HG03575 (cell line): ENCODE data around the gene NDUFV3.
"Not testable (repeated sequence)": the region's sequence is repeated elsewhere in the genome, so short reads cannot be mapped to it uniquely, and the experiment has no call there.

ENCODE experiments used
- ATAC-seq: cut with Tn5 transposase; IDR thresholded peaks from one replicate; pipeline ENCODE4 v1.9.1; 2021; ENCODE audit not compliant: unreplicated experiment, insufficient number of reproducible peaks, low FRiP score; ENCODE audit errors: extremely low read depth

The NDUFV3 gene

GRCh38 chr21:42855171-42855936, 37.8 kb upstream of the NDUFV3 start:
- no peak for ATAC-seq

- no peak for ATAC-seq
These were observed 37.2 kb upstream of the NDUFV3 start for GRCh38 chr21:42855937-42856335.

- ATAC-seq = no peak
These were observed 35.9 kb upstream of the NDUFV3 start for GRCh38 chr21:42857216-42857615.

GRCh38 chr21:42858185-42858847, 34.8 kb upstream of the NDUFV3 start:
- no peak for ATAC-seq

DNA sequence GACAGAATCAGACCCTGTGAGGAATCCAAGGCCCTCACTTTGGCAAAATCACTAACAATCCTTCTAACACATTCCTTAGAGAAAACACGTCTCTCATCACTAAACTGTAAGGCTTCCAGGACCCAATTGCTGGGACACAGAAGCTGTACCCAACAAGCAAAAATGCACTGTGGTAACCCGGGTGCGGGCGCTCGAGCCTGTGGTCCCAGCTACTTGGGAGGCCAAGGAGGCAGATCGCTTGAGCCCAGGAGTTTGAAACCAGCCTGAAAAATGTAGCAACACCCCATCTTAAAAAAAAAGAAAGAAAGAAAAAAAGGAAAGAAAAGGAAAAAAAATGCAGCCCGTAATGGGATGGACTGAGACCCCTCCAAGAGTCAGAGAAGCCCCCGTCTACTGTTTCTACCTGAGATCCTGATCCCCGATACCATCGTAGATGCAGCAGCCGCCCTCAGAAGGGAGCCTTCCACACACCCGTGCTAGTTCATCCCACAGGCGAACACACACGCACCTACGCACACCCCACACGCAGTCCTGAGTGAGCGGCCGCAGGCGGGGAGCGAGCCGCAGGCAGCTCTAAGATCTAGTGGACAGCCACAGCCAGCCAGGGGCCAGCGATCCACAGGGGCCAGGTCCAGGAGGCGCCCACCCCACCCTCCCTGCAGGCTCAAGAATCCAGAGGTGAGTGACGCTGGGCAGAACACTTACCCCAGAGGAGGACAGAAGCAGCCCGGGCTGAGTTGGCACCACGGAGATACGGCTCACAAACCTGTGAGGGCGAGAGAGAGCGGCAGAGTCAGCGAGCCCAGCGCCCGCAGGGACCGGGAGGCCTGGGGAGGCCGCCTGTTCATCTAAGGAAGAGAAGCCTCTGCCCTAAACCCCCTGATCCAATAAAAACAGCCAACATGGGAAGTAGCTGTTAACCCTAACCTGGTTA, 33.9 kb upstream of the NDUFV3 start:
- no peak for ATAC-seq

DNA sequence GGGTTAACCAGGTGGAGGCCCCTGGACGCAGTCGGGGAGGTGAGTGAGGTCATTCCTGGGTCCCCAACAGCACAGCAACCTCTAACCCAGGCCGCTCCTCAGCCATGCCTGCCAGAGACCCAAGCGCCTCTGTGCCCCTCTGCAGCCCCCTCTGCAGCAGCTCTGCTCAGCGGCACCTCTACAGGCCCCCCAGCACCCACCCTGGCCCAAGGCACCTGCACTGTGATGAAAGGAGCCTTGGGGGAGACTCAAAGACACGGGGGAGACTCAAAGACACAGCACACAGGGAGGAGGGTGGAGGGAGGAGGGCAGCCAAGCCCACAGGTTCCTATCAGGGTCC, 33.2 kb upstream of the NDUFV3 start:
- no peak for ATAC-seq

GRCh38 chr21:42860345-42860744, 32.8 kb upstream of the NDUFV3 start:
- no peak for ATAC-seq

DNA sequence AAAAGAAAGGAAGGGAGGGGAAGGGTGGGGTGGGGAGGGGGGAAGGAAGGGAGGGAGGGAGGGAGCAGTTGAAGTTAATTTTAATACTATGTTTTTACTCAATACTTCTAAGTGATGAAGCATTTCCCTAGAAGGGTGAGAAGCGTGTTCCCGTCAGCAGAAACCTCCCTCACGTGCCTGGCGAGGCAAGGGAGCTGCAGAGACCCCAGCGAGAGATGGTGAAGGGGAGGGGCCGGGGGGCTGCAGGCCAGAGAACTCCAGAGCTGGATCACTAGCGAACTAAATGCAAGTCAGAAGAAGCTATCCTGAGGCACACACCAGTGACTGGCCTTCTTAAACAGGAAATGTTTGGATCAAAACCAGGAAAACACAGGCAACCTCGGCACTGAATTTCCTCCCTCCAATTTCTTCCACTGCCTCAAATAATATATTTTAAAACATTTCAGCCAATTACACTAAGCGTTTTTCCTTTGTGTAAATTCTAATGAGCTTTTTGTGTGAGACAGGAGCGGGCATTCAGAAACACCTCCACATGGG, 31.7 kb upstream of the NDUFV3 start:
- no peak for ATAC-seq

GRCh38 chr21:42861848-42862400, 31.2 kb upstream of the NDUFV3 start:
- ATAC-seq = no peak

DNA sequence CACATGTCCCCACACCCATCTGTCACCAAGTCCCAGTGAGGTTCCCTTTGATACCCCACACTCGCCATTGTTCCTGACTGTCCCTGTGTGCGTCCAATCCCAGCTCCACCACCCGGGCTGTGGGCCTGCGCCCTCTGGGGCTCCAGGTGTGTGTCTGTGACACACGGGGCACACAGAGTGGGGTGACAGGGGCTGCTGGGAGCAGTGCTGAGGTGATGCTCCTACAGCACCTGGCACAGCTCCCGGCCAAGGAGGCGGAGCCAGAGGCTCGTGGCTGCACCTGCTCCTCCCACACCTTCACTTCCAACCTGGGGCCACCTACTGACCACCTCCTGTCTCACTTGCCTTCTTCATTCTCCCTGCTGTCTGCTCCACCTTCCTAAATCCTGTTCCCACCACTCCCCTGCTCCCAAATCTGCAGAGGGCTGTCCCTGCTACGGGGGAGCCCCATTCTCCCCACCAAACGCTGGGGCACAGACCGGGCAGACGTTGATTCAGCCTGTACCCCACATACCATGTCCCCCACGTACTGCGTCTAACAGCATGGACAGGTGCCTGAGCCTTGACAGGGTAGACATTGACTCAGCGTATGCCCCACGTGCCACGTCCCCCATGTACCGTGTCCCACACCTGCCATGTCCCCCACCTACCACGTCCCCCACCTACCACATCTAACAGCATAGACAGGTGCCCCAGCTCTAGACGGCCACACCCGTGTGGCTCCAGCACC, 30.2 kb upstream of the NDUFV3 start:
- ATAC-seq = no peak

DNA sequence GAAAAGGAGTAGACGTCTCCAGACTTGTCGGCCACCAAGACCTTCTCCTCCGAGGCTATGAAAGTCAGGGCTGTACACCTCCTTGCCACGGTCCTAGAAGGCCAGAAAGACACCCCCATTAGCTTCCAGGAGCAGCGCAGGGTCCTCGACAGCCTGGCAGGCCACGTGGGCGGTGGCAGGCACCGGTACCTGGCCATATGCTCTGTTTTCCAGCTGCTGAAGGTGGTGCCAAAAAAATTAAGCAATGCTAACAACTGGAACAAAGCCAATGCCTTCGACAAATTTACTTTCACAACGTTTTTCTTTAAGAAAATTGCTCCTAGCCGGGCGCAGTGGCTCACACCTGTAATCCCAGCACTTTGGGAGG, 29.6 kb upstream of the NDUFV3 start:
- no peak for ATAC-seq

DNA sequence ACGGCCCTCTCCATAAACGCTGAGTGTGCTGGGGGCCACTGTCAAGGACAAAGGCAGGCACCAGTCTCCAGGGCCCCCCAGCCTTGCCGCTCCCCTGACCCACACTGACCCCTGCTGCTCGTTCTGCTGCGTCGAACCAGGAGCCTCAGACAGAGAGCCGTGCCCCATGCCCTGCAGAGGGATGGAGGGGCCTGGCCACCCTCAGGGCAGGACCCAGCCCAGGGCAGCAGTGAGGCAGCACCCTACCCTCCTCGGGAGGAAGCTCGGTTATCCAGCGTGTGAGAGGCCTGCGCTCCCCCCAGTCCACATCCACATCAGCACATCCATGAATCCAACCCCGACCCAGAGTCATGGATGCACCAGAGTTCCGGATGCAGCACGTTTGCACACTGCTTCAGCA, 28.8 kb upstream of the NDUFV3 start:
- ATAC-seq = no peak

DNA sequence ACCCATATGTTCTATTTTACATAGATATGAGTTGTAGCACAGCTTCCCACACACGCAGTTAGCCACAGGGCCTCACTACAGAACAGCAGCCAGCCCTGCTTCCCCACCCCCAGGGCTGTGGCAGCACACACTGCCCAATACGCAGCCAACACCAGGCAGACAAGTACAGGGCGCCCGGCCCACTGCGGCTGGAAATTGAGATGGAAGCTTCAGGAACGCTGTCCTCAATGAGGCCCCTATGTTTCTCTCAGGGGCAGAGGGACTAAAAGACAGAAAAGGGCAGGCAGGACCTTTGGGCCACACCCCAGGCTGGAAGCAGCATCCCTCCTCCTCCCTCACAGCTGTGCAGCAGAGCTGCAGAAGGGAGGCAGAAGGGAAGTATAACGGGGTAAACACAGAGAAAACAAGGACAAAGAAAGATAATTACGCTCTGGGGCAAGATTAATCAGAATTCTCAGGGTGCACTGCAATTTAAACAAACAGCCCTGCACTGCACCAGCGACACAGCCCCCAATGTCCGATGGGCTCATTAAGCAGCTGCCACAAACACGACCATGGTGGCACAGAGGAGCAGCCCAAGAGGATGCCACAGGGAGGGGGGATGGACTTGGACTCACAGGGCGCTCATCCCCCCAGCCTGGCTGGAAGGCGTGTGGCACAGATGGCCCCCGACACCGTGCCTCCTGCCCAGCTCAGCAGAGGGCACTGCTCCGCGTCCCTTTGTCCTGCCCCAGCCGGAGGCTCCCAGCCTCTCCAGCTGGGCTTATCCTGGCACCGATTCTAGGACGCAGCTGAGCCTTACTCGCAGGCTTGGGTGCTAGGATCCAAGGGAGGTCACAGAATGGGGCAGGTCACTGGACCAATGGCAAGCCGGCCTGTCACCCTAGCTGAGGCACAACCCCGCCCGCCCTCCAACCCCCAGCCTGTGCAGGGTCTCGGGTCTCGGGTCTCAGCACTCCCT, 28.0 kb upstream of the NDUFV3 start:
- no peak for ATAC-seq

DNA sequence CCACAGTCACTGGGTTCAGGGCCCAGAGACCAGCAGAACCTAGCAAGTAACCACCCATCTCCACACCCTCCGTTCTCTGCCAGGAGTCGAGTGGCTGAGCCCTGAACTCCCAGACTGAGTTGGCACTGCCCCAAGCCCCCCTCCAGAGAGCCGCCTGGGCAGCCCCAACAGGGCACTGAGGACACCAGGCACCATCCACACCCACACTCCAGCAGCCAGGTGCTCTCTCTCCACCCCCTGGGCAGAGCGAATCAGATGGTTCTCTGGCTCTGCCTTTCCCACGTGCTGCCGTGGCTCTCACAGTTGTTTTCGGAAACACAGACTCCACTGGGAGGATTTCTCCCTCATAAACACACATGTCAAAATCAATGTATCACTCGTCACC, 27.3 kb upstream of the NDUFV3 start:
- no peak for ATAC-seq

GRCh38 chr21:42868196-42868595, 24.9 kb upstream of the NDUFV3 start:
- ATAC-seq = no peak

DNA sequence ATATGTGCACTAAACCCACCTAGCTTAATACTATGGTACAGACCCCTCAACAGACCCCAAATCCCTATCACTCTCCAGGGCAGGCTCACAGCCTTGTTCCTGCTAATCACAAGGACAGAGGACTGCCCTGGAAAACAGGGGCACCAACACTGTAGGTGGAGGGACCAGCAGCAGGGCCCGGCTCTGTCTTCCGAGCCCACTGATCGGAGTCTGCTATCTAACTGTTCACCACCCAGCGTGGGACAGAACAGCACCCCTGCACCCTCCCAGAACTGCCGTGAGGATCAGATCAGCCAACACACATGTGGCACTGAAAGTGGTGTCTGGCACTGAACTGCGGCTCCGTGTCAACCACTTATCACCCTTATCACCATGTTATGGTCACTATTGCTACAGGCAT, 20.0 kb upstream of the NDUFV3 start:
- ATAC-seq = no peak

DNA sequence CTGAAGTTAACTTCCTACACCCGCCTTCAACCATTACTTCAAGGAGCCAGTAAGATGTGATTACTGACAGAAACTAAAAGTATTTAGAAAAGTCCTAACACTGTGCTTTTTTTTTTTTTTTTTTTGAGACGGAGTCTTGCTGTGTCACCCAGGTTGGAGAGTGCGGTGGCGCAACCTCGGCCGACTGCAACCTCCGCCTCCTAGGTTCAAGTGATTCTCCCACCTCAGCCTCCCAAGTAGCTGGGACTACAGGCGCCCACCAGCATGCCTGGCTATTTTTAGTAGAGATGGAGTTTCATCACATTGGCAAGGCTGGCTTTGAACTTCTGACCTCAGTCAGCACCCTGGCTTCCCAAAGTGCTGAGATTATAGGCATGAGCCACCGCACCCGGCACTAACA, 17.3 kb upstream of the NDUFV3 start:
- ATAC-seq = not testable (repeated sequence)

- ATAC-seq = no peak
These were observed 14.5 kb upstream of the NDUFV3 start for GRCh38 chr21:42878678-42878992.
